ENCODE measurements around the gene FLRT2. TPM values are rescaled to one million over a fixed set of nuclear protein-coding genes. Genes with fewer than 3 reads are reported as not detected.

Gene FLRT2
- polyA plus RNA-seq, 1 donor (not counting 4 experiments of a cell fraction or from before 2014, with no cell fraction given): 69.2 TPM

- H3K9ac ChIP-seq (ENCODE audit: control insufficient read depth, extremely low read depth, insufficient read depth, low read length): no peak overlapping the region
- H3K79me2 ChIP-seq (ENCODE audit: control insufficient read depth, insufficient read depth, low read length): no peaks in the 10 kb centered on the region
- no peaks in the 10 kb centered on the region for H3K9me3 ChIP-seq (ENCODE audit: control insufficient read depth, low read depth, low read length)
- no peaks in the 10 kb centered on the region for H4K20me1 ChIP-seq (ENCODE audit: control insufficient read depth, extremely low read depth, insufficient read depth, low read length)
- H3K27ac ChIP-seq (ENCODE audit: control insufficient read depth, insufficient read depth, low read length): no peak overlapping the region
- dilution Hi-C loops (cut with MboI; ENCODE audit: extremely low pct_ligation_motif_present, low sequenced_read_pairs): no loop called here
- no peaks in the 10 kb centered on the region for H3K9me1 ChIP-seq (ENCODE audit: control insufficient read depth, extremely low read depth, insufficient read depth, low read length)
- H2AFZ ChIP-seq (ENCODE audit: control insufficient read depth, low read length): peak overlapping the region; percentile 38
- DNase-seq (ENCODE audit: low read depth, low spot score): no peak
- TF ChIP-seq CTCF (optimal IDR thresholded peaks at IDR 0.05 in 1 of 3, IDR thresholded peaks at IDR 0.05 in 1 of 3, conservative IDR thresholded peaks at IDR 0.05 in 1 of 3; ENCODE audit: extremely low read depth in 1 of 3, insufficient read depth in 2 of 3, low read length in 3 of 3) (no peak), EZH2 (IDR thresholded peaks at IDR 0.05; ENCODE audit: low read length) (no peak)
- no peaks in the 10 kb centered on the region for H3K27me3 ChIP-seq (ENCODE audit: control insufficient read depth, extremely low read depth, insufficient read depth, low read length)
- no peak overlapping the region for H3K4me2 ChIP-seq (ENCODE audit: control insufficient read depth, extremely low read depth, insufficient read depth, low read depth, low read length)
- H3K36me3 ChIP-seq (ENCODE audit: control insufficient read depth in 2 of 2, extremely low read depth in 1 of 2, insufficient read depth in 2 of 2, low read length in 2 of 2): no peaks in the 10 kb centered on the region
- no peak overlapping the region for H3K4me3 ChIP-seq (ENCODE audit: control insufficient read depth in 2 of 3, extremely low read depth in 1 of 3, insufficient read depth in 2 of 3, low read depth in 1 of 3, low read length in 3 of 3)
- no peak for FAIRE-seq
- no peaks in the 10 kb centered on the region for H3K4me1 ChIP-seq (ENCODE audit: control insufficient read depth, extremely low read depth, insufficient read depth, low read length)
These were observed 46.3 kb upstream of the FLRT2 start for GRCh38 chr14:85483652-85484051.

GRCh38 chr14:85487215-85487614, 42.7 kb upstream of the FLRT2 start:
- TF ChIP-seq CTCF (optimal IDR thresholded peaks at IDR 0.05 in 1 of 3, IDR thresholded peaks at IDR 0.05 in 1 of 3, conservative IDR thresholded peaks at IDR 0.05 in 1 of 3; ENCODE audit: extremely low read depth in 1 of 3, insufficient read depth in 2 of 3, low read length in 3 of 3) (no peak), EZH2 (IDR thresholded peaks at IDR 0.05; ENCODE audit: low read length) (no peak)

More at GRCh38 chr14:85487215-85487614, 42.7 kb upstream of the FLRT2 start:
- FAIRE-seq: no peak
- Histone ChIP-seq H3K36me3 (ENCODE audit: control insufficient read depth in 2 of 2, extremely low read depth in 1 of 2, insufficient read depth in 2 of 2, low read length in 2 of 2) (no peaks in the 10 kb centered on the region), H3K9me3 (ENCODE audit: control insufficient read depth, low read depth, low read length) (no peaks in the 10 kb centered on the region), H3K79me2 (ENCODE audit: control insufficient read depth, insufficient read depth, low read length) (no peaks in the 10 kb centered on the region), H2AFZ (ENCODE audit: control insufficient read depth, low read length) (no peak overlapping the region), H3K9me1 (ENCODE audit: control insufficient read depth, extremely low read depth, insufficient read depth, low read length) (no peaks in the 10 kb centered on the region), H3K4me2 (ENCODE audit: control insufficient read depth, extremely low read depth, insufficient read depth, low read depth, low read length) (no peak overlapping the region), H4K20me1 (ENCODE audit: control insufficient read depth, extremely low read depth, insufficient read depth, low read length) (no peaks in the 10 kb centered on the region), H3K4me1 (ENCODE audit: control insufficient read depth, extremely low read depth, insufficient read depth, low read length) (no peaks in the 10 kb centered on the region), H3K9ac (ENCODE audit: control insufficient read depth, extremely low read depth, insufficient read depth, low read length) (no peak overlapping the region), H3K27me3 (ENCODE audit: control insufficient read depth, extremely low read depth, insufficient read depth, low read length) (no peaks in the 10 kb centered on the region), H3K27ac (ENCODE audit: control insufficient read depth, insufficient read depth, low read length) (no peak overlapping the region), H3K4me3 (ENCODE audit: control insufficient read depth in 2 of 3, extremely low read depth in 1 of 3, insufficient read depth in 2 of 3, low read depth in 1 of 3, low read length in 3 of 3) (no peak overlapping the region)
- DNase-seq (ENCODE audit: low read depth, low spot score): no peak
- dilution Hi-C loops (cut with MboI; ENCODE audit: extremely low pct_ligation_motif_present, low sequenced_read_pairs): no loop called here
